KBM-7 (cell line): Measurements from ENCODE around the gene ADORA2A.
A peak's percentile ranks its signal among the peaks of the same experiment; 100 is the strongest.
"Not testable (repeated sequence)": the region's sequence is repeated elsewhere in the genome, so short reads cannot be mapped to it uniquely, and the experiment has no call there.

Source experiments
- DNase-seq: peaks from one replicate; pipeline ENCODE4 v3.0.0-alpha.2; 2015
- in situ Hi-C: fragments of 300-500 bp; cut with MboI; formaldehyde crosslinking; loops from 2 replicates; pipeline ENCODE4 v1.14.3; 2020; ENCODE audit warnings: low sequenced_read_pairs, low pct_unique_long_range_greater_than_20kb, mixed read lengths

The ADORA2A gene

DNA sequence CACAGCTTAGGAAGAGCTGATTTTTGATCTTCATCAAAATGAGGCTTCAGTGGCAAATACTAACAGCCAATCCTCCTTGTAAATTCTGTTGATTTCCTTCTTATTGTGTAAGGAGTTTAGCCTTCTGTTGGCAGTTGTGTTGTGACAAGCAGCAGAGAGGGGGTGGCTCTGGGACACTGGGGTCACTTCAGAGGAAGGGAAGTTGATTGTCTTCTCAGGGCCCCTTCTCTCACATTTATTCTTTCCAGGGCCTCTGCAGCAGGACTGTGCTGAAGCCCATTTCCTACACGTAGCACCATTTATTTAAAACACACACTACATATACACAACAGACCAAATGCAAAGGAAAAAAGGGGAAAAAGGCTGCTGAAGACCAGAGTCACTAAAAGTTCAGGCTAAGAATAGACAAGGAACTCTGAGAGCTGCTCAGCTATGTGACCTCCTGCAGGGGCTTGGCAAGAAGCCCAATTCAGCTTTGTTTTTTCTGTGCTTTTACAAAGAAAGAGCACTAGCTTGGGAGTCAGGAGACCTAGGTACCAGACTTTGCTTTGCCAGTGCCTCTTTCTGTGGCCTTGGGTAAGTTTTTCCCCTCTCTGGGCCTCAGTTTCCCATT is 39.4 kb downstream of the ADORA2A start:
- in situ Hi-C loops = no loop called here
- peak; percentile 74 for DNase-seq

DNA sequence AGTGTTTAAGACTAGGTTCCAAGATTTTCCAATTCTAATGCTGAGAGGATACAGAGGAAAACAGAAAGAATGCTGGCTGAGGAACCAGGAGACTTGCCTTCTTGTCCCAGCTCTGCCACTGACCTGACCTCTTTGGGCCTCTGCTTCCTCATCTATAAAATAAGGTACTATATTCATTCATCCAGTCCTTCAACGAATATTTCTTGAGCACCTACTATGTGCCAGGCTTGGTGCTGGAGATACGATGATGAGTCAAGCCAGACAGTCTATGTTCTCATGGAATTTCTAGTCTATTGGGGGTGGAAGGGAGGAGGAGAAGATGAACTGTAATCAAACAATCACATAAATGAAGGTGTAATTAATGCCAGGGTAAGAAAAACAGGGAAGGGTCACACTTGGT is 39.9 kb downstream of the ADORA2A start:
- DNase-seq = no peak
- in situ Hi-C loops = no loop called here

DNA sequence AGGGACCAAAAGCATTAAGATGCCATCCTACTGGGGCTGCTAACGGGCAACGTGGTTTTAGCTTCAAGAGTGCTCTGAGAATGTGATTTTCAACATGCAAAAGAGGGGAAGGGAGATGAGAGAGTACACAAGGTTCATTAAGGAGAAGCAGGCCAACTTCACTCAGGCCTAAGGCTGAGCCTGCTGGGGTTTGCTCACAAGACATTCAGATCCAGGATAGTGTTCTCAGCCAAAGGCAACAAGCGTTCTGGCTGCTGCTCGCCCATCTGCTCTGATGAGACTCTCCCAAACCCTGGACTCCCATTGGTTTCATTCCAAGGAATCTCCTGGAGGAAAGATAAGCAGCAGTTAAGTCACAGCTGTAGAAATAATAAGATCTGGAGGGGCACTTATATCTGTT is 44.2 kb downstream of the ADORA2A start:
- no peak for DNase-seq
- in situ Hi-C loops = no loop called here

DNA sequence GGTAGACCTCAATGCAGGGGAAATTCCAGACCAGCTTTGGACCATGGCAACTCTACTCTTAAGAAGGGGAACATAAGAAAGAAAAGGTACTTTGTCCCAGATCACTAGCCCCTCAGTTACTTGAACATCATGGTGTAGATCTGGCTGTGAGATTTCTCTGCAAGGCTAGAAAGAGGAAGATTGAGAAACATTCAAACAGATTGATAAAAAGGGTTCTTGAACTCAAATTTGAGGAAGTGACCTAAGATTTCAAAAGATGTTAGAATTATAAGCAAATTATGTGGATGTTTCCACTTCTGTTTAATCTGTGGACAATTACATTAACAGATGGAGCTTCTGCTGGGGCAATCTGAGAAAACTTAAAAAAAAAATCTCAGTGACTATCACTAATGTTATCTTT is 45.9 kb downstream of the ADORA2A start:
- peak; percentile 51 for DNase-seq

DNA sequence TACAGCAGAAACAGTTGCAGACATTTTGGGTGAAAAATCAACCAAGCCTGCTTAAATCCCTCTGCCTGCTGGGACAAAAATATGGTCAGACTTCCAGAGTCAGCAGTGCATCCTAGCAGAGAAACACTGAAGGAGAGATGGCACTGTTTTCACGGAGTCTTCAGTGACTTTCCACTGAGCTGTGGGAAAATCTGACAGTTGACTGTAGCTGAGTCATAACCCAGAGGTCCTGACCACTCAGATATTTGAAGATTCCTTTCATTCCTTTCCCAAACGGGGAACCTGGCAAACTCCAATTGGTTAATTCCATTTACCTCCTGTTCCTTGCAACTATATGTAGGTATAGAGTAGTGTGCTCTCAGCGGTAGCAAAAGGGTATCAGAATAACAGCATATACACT is 46.8 kb downstream of the ADORA2A start:
- in situ Hi-C loops = no loop called here
- no peak for DNase-seq

More for the DNA sequence above, 45.9 kb downstream of the ADORA2A start:
- in situ Hi-C loops = no loop called here

DNA sequence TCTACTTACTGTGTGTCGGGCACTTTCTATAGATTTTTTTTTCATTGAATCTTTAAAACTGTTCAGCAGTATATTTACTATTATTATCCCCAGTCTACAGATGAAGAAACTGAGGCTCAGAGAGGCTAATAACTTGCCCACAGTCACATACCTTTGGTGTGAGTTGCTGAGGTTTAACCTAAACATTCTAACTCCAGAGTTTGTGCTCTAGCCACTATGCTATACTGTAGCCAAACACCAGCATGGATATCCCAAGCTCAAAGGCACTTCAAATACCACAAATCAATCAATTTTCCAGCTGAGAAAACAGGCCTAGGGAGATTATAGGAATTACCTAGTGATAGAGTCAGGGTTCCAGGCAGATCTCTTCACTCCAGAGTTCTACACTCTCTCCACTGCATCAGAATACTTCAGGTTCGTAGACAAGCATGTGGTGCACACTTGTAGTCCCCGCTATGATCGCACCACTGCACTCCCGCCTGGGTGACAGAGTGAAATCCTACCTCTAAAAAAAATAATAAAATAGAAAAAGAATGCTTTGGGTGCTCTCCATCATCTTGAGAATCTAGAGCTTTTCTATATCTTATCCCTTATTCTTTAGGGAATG is 47.4 kb downstream of the ADORA2A start:
- in situ Hi-C loops = no loop called here
- no peak for DNase-seq

DNA sequence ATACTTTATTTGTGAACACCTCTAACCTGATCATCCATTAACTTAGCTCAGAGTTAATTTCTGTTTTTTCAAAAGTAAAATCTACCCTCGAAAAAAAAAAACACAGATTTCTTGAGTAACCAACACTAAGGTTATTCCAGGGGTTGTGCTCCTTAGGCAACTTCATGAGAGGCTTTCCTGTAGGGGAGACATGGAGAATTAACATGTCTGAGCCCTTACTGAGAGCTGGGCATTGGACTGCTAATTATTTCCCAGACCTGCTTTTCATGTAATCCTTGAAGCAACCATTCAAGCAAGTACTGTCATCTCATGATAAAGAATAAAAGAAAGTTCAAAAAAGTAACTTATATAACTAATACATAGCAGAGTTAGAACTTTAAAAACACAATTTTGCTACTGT is 54.2 kb downstream of the ADORA2A start:
- in situ Hi-C loops = no loop called here
- DNase-seq = no peak

DNA sequence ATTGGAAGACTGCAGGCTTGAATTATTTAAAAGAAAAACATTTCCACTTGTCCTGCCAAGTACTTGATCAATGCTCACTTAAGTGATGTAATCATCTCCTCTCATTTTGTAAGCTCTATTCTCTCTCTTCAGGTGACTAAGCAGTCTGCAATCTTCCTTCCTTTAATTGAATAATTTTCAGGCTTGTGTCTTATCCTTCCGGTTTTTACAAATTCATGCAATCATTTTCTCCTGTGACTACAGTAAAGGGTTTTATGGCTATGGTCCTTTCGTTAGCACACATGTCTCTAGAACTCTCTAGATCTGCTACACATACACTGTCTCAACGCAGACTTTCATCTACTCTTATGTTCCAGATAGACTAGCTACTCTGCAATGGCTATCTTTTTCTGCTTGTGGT is 55.2 kb downstream of the ADORA2A start:
- in situ Hi-C loops = no loop called here
- DNase-seq = peak; percentile 56

DNA sequence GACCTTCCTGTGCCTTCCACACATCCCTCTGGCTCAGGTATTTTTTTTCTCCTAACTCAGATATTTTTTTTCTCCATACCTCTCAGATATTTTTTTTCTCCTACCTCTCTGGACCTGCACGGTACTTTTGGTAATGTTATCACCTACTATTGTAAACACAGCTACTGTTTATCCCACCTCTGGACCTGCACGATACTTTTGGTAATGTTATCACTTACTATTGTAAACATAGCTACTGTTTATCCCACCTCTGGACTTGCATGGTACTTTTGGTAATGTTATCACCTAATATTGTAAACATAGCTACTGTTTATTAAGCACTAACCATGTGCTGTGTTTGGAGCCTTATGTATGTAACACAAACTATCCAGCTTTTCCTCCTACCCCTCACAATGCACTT is 55.6 kb downstream of the ADORA2A start:
- in situ Hi-C loops = no loop called here
- no peak for DNase-seq

DNA sequence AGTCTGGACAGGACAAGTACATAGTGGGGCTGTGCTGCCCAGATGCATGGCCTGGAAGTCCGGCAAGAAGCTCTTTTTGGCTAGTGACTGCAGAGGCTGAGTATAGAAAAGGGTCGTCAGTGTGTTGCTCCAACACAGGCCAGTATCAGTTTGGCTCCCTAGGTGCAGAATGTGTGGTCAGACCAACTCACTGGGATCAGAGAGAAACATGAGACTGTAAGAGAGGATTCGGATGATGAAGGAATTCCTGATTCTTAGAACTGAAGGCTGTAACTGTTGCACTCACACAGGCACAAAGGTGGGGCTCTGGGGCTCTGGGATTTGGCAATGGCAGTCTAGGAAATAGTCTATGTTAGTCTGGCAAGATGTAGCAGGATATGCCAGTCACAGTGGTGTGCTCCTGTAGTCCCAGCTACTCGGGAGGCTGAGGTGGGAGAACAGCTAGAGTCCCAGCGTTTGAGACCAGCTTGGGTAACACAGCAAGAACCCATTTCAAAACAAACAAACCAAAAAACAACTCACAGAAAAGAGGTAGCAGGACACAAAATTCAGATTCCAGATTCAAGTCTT is 56.7 kb downstream of the ADORA2A start:
- DNase-seq = no peak
- in situ Hi-C loops = no loop called here

DNA sequence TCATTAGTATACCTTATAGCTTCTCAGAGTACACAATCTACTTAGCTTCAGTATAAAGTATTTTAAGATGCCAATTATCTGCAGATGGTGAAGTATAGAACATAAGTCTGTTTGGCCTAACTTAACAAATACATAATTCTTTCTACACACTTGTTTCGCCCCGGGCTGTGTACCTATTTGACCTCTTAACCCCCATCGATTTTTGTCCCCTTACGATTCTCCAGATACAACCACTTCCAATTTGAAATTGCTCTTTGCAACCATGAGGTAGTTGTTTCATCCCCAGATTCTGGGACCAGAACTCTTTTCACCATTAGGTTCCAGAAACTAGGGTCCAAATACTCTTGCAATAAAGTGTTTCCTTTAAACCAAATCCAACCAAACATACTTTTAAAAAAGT is 57.8 kb downstream of the ADORA2A start:
- in situ Hi-C loops = no loop called here
- DNase-seq = no peak

DNA sequence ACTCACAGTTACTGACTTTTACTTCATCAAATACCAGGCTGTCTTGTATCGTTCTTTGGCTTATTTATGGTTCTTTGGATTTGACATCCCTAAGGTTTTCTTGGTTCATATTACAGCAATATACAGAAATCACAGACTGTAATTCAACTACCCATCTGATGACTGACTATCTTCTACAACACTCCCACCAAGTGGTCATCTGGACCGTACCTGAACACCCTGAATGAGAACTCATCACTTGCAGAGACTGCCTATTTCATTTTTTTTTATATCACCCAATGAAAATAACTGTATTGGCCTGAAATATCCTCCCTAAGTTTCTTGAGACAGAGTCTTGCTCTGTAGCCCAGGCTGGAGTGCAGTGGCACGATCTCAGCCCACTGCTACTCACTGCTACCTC is 58.2 kb downstream of the ADORA2A start:
- in situ Hi-C loops = no loop called here
- no peak for DNase-seq

DNA sequence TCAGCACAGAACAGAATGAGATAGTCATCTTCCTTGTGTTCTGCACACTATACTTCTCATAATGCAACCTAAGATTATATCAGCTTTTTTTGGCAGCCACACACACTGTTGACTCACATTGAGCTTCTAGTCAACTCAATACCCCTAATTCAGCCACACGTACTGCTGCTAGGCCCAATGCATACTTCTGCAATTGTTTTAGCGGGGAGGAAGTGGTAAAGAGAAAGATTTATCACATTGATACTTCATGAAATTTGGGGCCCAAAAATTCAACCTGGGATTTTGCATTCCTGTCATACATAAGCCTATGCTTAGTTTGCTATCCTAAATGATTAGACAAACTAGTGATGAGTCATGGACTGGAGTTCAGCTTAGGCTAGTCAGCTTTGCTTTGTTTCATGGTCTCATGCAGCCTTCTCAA is 59.1 kb downstream of the ADORA2A start:
- in situ Hi-C loops = no loop called here
- peak; percentile 50 for DNase-seq

DNA sequence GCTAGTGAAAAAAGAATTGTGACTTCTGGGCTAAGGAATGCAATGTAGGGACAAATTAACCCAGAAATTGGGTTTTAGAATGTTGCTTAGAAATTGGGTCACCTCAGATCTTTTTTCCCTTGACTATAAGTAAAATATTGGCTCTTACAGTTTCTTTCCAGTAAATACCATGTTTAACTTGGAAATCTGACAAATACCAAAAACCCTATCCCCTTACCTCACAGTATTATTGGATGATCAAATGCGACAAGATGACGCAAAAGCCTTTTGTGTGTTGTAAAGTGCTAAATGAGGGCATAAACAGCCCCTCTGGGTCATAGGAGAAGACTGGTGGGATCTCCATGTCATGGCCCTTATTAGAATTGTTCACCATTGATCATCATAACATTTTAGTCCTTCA is 61.6 kb downstream of the ADORA2A start:
- in situ Hi-C loops = no loop called here
- no peak for DNase-seq

DNA sequence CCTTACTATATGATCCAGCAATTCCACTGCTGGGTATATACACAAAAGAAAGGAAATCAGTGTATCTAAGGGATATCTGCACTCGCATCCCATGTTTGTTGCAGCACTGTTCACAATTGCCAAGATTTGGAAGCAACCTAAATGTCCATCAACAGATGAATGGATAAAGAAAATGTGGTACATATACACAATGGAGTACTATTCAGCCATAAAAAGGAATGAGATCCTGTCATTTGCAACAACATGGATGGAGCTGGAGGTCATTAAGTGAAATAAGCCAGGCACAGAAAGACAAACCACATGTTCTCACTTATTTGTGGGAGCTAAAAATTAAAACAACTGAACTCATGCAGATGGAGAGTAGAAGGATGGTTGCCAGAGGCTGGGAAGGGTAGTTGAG is 62.0 kb downstream of the ADORA2A start:
- in situ Hi-C loops = not testable (repeated sequence)

More for the DNA sequence above, 62.0 kb downstream of the ADORA2A start:
- DNase-seq = not testable (repeated sequence)
